Keratinocyte (primary cell): Measurements from ENCODE around the gene CFAP298.

Experiments used
- EZH2 ChIP-seq: IDR thresholded peaks from one replicate; pipeline ENCODE4 v1.6.1; 2012; ENCODE audit warnings: inconsistent platforms, mild to moderate bottlenecking, low read length, moderate library complexity
- TF ChIP-seq, protein P1 (sequence below), 3 experiments: IDR thresholded peaks in 1 of 3; conservative IDR thresholded peaks in 1 of 3; optimal IDR thresholded peaks in 1 of 3; 2 replicates in 2 of 3; 3 replicates in 1 of 3; pipeline versions ENCODE3 to v1.5.1; 2011; ENCODE audit warnings: low read length in 3 of 3, mild to moderate bottlenecking in 3 of 3, moderate library complexity in 2 of 3, control low read depth in 1 of 3, inconsistent platforms in 1 of 3; ENCODE audit not compliant: insufficient read depth in 2 of 3; ENCODE audit errors: extremely low read depth in 1 of 3

DNA sequence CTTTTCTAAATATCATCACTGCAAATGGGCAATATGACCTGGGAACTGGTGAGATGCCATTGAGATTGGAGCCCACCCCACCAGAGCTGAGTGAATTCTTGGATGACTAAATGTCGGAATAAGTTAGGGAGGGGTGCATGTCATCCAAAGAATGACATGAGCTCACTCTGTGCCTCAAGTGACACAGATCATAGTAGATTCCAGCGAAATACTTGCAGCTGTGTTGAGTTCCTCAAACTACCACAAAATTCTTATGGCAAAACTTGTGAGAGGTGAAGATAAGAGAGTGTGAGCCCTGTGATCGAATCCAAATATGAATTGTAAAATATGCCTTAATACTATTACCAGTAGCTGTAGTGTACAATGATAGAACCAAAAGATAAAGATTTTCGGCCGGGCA lies 24.5 kb downstream of the CFAP298 start:
- TF ChIP-seq EZH2 = no peak
- TF ChIP-seq, protein P1, sequence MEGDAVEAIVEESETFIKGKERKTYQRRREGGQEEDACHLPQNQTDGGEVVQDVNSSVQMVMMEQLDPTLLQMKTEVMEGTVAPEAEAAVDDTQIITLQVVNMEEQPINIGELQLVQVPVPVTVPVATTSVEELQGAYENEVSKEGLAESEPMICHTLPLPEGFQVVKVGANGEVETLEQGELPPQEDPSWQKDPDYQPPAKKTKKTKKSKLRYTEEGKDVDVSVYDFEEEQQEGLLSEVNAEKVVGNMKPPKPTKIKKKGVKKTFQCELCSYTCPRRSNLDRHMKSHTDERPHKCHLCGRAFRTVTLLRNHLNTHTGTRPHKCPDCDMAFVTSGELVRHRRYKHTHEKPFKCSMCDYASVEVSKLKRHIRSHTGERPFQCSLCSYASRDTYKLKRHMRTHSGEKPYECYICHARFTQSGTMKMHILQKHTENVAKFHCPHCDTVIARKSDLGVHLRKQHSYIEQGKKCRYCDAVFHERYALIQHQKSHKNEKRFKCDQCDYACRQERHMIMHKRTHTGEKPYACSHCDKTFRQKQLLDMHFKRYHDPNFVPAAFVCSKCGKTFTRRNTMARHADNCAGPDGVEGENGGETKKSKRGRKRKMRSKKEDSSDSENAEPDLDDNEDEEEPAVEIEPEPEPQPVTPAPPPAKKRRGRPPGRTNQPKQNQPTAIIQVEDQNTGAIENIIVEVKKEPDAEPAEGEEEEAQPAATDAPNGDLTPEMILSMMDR (optimal IDR thresholded peaks at IDR 0.05 in 1 of 3, IDR thresholded peaks at IDR 0.05 in 1 of 3, conservative IDR thresholded peaks at IDR 0.05 in 1 of 3; ENCODE audit: extremely low read depth in 1 of 3, insufficient read depth in 2 of 3, low read length in 3 of 3) = no peak
